GM21825 (cell line): ENCODE data around the gene PRKCE.
A peak's percentile ranks its signal among the peaks of the same experiment; 100 is the strongest.

ENCODE experiments used
- ATAC-seq: cut with Tn5 transposase; IDR thresholded peaks from one replicate; pipeline ENCODE4 v1.9.1; 2021; ENCODE audit warnings: mild to moderate bottlenecking, moderate library complexity; ENCODE audit not compliant: unreplicated experiment

The PRKCE gene

DNA sequence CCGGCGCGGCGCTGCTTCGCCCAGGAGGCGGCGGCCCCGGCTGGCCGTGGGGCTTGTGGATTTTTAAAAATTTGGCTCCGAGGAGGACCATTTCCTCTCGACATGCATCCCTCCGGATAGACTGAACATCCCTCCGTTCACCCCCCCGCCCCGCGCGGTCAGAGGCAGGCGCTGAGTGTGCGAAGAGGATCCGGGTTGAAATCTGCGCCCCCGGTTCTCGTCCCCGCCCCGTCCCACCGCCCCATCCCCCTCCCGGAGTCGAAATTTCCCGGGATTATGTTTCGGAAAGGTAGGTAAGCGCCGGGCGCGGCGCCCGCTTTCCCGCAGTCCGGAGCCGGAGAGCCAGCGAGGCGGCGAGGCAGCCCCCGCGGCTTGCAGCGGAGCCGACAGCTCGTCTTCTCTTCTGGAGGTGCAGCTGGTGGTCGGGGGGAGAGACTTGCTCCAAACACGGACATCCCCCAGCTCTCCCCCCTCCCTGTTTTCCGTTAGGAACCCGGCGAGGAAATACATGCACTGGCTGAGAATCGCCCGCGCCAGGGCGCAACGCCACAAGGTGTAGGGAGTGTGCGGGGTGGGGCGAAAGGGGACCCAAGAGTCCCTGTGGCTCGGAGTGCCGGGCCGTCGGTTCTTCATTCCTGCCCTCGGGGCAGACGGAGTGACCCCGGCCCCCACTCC is at the start of gene PRKCE:
PRKCE (plus strand) TSS at position 261 of the 675 bp plus-strand sequence.
- peak; percentile 4 for ATAC-seq

DNA sequence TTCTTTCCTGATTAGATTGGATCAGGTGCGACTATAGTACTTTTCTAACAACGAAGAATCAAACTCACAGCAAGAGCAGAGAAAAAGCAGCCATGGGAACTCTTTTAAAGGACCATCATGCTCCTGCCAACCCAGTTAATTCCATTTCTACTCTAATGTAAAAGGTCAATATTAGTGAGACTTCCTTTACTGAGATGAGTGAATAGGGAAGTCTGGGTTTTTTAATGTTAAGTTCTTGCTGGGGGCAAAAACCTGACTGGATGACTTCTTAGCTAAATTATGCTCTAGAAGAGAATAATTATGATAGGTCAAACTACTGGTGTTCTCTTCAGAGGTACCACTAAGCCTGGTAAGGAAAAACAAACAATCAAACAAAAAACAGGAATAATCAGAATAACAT is 48.9 kb upstream of the PRKCE start:
- ATAC-seq: no peak

DNA sequence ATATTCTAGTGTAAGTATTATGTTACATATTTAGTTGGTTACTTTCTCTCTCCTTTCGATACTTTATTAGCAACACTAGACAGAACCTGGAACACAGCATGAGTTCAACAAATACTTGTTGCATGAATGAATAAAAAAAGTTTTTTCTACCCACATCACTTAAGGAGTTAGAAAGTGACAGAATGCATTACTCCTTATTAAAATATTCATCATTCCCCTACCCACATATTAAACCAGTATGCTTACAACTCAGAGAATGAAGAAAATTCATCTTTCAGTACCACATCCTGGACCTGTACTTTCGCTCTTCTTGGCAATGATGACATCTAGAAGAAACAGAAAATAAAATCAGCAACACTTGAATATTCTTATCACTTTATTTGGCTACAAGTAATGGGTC is 46.4 kb upstream of the PRKCE start:
- no peak for ATAC-seq

DNA sequence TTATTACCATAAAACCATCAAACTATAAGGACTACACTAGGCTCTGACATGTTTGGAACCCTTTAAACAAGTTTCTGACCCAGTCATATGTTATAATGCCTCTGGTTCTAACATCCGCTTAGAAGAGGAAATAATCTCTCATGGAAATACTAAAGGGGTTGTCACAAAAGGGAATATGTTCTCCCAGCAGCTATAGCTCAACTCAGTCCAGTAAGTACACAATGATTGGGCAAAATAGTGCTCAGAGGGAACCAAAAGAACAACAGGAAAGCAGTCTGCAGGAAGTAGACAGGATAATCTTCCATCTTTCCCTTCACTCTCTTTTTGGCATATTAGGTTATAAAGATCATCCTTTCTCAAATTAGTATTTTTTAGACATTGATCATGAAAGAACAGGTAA is 44.7 kb upstream of the PRKCE start:
- no peak for ATAC-seq

DNA sequence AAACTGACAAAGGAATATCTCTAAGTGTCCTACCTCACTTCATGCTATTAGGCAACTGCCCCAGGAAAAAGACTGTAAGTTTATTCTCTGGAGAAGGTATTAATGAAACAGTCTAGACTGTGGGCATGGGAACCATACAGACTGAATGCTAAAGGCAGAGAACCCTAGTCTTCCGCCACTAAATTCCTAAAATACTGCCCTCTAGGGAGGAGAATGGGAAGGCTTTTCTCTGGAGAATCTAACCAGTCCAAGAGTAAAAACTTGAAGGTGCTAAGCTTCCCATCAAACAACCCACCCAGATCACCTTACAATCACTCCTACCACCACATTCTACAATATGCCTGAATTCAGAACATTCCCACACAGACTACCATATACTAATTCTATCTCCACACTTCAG is 43.8 kb upstream of the PRKCE start:
- no peak for ATAC-seq

DNA sequence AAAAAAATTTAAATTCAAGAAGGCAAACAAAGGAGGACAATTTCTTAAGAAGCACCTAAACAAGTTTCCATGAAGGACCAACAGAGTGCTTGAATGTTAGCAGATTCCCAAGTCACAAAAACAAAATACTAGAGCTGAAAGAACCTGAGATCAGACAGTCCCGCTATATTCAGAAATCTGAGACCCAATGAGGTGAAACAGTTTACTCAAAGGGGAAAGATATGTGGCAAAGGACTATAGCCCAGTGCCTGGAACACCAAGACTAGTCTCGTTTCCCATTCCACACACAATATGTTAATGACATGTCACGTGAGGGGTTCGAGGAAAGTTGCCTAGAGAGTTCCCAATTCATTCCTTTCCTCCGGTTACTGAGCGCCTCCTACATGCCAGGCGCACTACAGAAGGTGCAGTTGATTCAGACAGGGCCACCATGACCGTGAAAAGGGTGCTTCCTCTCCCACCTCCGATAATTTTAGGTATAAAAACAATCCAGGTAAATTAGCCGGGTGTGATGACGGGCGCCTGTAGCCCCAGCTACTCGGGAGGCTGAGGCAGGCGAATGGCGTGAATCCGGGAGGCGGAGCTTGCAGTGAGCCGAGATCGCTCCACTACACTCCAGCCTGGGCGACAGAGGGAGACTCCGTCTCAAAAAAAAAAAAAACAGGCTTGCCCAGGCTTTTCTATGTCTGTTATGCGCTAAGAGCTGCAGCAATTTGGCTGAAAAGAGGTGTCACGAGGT is 41.0 kb upstream of the PRKCE start:
- peak; percentile 36 for ATAC-seq

DNA sequence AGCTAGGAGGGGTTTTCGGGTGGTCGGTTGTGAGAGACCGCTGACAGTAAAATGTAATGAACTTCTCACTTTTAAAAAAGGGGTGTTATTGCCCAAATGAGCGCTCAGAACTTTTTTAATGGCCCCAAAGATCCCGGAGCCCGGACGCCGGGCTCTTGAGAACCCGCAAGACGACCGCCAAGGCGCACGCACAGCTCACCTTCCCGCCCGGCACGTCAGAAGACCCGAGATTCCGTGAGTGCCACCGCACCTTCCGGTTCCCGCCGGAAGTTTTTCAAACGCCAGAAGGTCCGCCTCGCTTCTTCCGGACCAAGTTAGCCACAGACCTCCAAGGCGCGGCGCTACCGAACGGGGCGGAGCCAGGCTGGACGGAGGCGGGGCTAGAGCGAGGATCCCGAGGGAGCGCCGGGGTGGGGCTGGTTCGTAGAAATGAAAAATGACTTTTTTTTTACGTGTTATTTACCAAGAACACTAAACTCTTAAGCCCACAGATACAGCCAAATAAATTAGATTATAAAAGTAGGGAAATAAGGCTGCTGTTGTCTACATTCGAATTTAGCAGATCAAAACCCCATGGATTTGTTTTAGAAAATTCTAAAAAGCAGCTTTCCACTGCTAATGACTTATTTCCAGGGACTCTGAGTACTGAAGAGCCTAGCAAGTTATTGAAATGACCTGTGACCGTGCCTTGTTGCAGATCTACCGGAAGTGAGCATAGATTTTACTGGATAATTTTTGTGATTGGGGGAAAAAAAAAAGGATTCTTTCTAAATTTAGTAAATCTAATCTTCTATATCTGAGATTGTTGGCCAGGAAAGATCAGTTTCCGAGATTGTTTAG is 40.2 kb upstream of the PRKCE start, which contains the start of gene SRBD1:
SRBD1 (minus strand) TSS at position 248 of the 840 bp plus-strand sequence. CDS start 5,826 bp downstream, outside the sequence.
- ATAC-seq: peak; percentile 90

DNA sequence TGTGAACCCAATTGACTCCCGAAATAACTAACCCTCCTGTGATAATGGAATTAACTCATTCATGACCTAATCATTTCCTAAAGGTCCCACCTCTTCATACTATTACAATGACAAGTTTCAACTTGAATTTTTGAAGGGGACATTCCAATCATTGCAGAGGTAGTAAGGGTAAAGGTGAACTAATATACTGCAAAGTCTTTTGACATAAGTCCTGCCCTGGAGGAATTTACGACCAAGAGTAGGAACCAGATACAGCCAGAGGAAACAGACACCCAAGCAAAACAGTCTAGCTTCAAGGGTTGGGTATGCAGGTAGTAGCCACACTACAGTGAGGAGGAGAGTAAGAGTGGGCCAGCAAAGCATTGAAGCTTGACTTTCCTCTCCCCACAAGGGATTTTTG is 39.2 kb upstream of the PRKCE start:
- ATAC-seq: no peak

DNA sequence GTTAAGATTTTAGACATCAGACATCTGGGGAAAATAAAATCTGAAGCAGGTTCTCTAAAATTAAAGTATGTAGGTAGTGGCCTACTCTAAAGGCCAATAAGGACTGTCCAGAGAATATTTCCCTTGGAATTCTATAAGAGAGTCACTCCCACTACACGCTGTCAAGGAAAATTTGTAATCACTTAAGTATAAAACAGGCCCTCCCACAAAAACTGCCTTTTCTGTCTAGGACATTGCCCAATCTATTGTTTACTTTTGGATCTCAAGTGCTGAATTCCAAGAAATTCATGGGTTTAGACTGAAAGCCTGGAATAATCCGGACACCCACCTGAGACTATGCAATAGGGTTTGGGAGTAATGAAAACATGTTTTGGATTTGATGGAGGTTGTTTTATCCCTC is 38.7 kb upstream of the PRKCE start:
- ATAC-seq: no peak

DNA sequence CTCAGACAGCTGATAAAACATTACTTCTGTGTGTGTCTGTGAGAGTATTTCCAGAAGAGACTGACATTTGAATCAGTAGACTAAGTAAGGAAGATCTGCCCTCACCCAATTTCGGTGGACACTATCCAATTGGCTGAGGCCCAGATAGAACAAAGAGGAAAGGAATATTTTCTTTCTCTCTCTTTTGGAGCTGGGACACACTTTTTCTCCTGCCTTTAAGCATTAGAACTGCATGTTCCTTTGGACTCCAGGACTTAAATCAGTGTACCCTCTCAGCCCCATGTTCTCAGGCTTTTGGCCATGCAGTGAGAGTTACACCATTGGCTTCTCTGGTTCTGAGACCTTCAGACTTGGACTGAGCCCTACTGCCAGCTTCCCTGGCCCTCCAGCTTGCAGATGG is 37.1 kb upstream of the PRKCE start:
- ATAC-seq: no peak

DNA sequence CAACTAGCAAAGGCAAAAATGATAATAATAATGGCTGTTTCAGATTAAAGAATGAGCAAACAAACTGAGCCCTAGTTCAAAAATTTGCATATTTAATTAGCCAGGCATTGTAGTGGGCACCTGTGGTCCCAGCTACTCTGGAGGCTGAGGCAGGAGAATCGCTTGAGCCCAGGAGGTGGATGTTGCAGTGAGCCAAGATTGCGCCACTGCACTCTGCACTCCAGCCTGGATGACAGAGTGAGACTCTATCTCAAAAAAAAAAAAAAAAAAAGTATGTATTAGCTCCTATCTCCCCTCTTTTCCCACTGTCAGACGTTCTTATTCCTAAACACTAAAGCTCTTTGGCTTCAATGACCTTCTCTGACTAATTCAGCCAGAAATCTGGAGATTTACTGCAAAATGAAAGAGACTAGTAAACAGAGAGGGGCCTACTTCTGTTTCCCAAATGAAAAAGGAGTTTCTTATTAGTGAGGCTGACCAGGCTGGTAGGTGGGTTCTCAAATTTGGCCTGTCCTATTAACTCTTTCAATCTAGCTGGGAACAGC is 36.5 kb upstream of the PRKCE start:
- ATAC-seq: no peak

DNA sequence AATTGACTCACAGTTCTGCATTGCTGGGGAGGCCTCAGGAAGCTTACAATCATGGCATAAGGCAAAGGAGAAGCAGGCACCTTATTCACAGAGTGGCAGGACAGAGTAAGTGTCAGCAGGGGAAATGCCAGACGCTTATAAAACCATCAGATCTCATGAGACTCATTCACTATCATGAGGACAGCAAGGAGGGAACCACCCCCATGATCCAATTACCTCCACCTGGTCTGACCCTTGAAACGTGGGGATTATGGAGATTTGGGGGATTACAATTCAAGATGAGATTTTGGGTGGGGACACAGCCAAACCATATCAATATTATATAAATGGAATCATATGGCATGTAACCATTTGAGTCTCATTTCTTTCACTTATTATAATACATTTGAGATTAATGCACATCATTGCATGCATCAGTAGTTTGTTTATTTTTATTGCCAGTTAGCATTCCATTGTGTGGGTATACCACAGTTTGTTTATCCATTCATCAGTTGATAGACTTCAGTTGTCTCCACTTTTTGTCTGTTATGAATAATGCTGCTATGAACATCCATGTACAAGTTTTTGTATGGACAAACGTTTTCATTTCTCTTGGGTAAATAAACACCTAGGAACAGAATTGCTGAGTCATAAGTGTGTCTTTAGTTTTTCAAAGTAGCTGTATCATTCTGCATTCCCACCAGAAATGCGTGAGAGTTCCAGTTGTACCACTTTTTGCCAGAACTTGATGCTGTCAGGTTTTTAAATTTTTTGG is 34.6 kb upstream of the PRKCE start:
- no peak for ATAC-seq

DNA sequence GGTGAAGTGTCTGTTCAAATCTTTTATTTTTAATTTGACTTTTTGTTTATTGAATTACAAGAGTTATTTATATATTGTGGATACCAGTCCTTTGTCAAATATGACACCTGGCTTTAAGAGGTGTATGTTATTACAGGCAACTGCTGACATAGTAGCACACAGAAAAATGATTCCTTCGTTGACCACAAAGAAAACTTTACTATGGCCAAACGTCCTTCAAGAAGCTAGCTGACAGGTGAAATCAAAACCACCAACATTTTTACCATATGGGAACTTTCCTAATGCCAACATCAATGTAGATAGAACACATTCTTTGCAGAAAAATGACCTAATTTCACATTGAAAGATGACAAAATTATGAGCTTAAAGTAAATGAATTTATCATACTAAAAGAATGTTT is 34.0 kb upstream of the PRKCE start:
- no peak for ATAC-seq

DNA sequence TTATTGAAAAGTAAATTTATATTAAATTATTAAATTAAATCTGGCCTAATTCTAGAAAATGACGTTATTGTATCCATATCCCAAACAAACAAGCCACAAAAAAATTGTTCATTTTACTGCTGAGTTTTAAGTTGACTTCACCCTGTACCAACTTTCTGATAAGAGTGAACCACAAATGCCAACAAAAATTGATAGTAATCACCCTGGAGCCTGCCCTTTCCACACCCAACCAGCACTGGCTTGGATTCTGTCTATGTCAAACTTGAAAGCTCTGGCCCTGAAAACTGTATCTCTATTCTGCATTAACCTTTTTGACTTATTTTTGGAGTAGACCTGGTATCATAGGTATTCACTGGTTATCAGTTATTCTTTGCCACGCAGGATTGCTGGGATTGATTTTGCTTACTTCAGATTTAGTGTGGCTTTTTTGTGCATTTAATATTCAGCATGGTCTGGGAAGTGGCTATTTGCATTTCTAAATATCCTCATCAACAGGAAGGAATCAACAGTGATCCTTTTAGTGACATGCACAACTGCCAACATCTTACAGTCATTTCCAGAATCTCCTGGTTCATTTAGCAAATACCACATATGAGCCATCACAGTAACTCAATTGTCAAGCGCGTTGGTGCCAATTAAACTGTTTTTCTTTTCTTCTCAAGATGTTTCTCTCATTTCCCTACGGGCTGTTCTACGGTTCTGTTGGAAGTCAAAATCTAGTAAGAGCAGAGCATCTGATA is 29.0 kb upstream of the PRKCE start:
- no peak for ATAC-seq

DNA sequence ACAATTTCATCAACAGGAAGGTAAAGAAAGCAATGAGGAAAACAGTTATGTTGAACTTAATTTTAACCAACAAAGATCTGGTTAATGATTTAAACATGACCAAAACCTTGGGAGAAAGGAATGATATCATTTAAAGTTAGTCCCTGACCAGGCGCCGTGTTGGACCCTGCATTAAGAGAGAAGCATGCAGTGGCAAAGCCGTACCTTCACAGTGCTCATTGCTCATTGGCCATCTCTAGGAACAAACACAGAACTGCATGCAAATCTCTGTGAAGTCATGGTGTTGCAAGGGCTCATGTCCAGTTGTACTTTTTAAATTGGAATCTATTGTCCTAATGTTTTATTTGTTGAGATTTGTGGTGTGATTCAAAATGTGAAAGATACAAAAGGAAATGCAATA is 28.4 kb upstream of the PRKCE start:
- ATAC-seq: no peak

DNA sequence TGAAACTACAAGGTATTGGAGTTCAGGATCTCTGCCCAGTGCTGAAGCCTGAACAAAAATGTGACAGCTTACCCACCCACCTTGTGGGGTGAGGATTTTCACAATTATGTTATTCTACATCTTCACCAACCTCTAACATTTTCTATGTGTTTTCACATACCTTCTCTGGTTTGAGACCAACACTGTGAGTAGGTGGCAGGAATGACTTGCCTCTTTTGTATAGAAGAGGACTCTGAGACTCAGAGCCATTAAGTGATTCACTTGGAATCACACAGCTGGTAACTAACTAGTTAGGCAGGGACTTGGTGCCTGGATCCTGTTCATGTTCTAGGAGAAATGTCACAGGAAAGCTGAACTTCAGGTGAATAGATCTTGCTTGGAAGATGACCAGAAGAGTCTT is 25.7 kb upstream of the PRKCE start:
- ATAC-seq: no peak

DNA sequence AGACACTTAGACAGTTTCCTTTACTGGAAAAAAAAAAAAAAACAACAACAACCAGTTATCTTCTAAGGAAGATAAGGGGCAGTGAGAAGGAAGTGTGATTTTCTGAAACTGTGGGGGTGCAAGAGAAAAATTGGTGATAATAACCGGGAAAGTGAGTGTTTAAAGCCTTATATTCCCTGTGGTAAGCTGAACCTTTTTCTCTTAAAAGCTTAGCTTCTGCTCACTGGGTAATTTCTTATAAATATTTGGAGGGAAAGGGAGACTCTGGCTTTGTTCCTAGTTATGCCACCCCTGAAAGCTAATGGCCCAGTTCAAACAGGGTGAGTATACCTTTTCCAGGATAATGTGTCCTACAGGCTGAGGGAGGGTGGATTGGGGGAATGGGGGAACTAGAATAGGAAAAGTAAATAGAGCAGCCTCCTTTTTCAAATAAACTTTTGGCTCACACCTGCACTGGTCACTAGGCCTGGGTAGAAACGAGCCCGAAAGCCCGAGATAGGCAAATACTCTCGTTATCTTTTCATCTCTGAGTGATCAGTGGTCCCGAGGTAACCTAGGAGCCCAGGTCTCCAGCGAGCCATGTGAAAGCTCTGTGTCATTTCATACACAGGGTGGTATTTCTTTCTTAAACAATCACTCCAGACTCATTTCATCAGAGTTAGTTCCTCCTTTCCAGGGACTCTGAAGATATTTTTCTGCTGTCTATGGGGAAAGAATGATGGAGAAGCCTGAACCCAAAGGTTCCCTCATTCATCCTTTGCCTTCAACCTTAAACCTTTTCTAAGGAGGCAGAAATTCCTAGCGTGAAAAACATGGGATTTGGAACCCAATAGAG is 24.9 kb upstream of the PRKCE start:
- ATAC-seq: no peak

DNA sequence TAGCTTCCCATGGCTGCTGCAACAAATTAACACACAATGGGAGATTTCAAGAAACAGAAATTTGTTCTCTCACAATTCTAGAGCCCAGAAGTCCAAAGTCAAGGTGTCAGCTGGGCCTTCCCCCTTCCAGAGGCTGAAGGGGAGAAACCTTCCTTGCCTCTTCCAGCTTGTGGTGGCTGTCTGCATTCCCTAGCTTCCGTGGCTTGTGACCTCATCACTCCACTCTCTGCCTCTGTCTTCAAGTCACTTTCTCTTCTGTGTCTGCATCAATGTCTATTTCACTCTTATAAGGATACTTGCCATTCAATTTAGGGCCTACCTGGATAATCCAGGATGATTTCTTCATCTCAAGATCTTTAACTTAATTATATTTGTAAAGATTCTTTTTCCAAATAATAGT is 23.6 kb upstream of the PRKCE start:
- no peak for ATAC-seq

DNA sequence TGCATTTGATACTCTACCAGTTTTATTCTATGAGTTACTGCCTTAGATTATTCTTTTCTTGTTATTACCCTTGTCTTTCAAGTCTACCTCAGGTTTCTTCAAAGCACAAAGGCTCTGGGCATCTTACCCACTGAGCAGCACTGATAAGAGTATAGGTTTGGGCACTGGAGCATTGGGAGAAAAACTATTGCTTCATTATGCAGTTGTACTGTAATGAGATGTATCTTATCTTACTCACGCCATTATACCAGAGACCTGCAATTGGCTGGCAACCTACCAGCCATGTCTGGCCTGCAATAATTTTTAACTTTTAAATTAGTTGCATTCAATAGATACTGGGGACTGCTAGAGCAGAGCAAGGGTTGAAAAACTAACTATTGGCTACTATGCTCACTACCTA is 21.5 kb upstream of the PRKCE start:
- ATAC-seq: no peak
